SK-N-DZ (cell line): ENCODE results near the gene PET117.
"Not testable (repeated sequence)": the region's sequence is repeated elsewhere in the genome, so short reads cannot be mapped to it uniquely, and the experiment has no call there.

Source experiments
- DNase-seq: peaks from one replicate; pipeline ENCODE4 v3.0.0-alpha.2; 2015; ENCODE audit warnings: low spot score
- small RNA-seq, 2 experiments: library from RNA; depleted of rRNA; stranded (forward); fragments of <200 nt; gene quantifications; one replicate each; pipeline ENCODE3, GENCODE V24; 2014

PET117 gene

DNA sequence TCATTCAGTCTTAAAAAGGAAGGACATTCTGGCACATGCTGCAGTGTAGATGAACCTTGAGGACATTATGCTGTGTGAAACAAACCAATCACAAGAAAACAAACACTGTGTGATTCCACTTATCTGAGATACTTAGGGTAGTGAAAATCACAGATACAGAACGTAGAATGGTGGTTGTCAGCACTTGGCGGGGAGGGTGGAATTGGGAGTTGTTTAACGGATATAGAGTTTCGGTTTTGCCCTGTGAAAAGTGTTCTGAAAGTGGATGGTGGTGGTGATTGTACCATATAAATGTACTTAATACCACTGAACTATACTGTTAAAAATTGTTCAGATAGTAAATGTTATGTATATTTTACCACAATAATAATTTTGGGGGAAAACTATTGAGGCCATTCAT, 18.4 kb downstream of the PET117 start:
- no peak for DNase-seq

DNA sequence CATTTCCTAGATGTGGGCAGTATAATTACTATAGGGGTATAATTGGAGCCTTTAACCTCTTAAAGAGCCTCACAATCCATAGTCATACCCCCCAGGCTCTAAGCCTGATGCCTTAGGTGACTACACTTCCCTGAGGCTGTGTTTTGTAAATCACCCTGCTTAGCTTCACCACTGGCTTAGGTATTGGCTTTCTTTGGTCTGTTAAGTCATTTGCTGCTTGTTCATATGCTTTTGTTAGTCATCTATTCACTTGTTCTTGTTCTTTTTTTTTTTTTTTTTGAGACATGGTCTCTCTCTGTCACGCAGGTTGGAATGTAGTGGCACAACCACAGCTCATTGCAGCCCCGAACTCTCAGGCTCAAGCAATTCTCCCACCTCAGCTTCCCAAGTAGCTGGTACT, 26.7 kb downstream of the PET117 start:
- DNase-seq: no peak

DNA sequence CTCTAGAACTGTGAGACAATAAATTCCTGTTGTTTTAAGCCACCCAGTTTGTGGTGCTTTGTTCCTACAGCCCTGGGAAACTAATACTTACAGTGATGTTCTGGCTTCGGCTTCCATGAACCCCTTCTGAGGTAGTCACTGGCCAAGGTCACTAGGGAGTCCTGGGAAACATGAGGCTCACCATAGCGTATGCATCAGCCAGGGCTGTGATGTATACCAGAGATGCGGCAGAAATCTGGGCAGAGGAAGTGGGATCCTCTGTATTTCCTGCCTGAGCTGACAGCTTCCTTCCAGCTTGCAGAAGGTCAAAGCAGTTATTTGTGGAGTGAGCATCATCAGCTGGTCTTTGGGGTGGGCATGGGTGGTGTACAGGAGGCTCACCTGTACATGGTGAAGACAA, 27.9 kb downstream of the PET117 start:
- no peak for DNase-seq

DNA sequence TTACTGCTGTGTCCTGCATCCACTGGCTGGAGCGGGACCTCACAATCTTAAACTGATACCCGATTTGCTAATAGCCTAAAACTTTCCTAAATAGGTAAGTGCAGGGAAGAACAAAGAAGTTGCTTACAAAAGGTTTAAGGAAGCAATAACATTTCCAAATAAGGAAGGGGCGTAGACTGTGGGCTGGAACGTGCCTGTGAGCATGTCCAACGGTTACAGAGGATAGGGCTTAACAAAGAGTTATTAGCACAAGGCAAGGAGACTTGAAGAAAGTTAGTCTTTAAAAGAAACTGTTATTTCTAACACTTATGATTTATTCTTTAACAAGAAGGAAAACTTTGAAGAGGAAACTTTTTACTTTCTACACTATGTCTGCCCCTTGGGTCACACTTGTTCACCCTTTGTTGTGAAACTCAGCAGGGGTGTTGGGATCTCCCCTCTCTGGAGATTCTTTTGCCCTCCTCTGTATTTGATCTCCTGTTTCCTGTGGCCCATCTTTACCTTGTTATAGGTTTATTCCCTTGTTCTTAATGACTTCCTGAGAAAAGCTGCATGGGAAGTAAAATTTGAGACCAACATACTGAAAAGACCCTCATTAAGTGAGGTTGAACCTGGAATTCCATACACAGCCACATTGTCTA, 28.7 kb downstream of the PET117 start:
- DNase-seq: no peak

DNA sequence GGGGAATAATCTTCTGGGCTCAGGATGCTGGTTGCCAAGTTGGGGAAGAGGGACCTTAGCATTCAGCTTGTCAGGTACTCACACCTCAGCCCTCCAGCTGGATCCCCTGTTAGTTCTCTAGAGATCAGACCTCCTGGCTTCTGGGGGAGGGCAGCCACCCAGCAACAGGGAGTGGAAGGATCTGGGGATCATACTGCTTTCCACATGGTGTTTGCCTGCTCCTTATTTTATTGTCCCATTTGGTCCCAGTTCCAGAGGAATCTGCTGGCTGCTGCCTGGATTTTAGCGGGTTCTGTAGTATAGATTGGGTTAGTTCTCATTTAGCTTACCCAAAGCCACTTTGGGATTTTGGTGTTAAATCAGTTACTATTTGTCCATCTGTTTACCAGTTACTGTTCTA, 29.3 kb downstream of the PET117 start:
- no peak for DNase-seq

DNA sequence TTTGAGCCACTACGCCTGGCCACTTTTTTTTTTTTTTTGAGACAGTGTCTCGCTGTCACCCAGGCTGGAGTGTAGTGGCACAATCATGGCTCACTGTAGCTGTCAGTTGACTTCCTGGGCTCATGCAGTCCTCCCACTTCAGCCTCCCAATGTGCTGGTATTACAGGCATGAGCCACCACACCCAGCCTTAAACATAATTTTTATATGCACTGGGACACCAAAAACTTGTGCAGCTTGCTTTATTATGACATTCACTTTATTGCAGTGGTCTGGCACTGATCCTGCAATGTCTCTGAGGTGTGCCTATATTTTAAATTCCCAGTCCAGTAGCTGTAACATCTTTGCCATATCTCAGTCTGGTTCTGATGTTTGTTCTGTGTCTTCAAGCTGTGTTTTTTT, 34.7 kb downstream of the PET117 start:
- no peak for DNase-seq

DNA sequence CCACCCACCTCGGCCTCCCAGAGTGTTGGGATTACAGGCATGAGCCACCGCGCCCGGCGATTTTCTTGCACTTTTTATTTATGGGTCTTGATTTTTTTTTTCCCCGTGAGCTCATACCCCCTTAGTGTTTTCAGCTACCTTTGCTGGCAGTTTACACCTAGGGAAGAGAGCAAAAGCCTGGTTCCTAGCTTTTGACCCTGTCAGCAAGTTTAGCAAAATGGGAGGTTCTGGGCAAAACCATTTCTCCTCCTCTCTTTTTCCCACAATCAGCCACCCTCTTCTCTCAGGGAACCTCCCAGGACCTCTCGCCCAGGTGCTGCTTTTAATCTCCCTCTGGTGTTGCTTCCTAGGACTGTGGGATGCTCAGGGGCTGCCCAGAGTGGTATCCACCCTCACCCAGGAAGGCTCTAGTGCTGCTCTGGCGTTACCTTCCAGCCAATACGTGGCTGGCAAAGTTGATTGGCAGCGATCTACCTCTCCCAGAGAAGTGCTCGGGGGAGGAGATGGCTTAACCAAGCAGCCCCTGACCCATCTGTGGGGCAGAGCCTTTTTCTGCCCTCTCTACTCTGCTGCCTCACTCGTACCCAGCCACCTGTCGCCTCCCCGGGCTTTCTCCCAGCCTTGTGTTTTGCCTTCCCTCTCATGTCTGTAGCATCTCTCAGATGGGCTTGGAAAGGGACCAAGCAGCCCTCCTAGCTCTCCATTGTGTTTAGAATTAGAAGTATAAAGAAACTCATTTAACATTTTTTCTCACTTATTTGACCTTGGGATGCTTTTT, 37.4 kb downstream of the PET117 start:
- no peak for DNase-seq

DNA sequence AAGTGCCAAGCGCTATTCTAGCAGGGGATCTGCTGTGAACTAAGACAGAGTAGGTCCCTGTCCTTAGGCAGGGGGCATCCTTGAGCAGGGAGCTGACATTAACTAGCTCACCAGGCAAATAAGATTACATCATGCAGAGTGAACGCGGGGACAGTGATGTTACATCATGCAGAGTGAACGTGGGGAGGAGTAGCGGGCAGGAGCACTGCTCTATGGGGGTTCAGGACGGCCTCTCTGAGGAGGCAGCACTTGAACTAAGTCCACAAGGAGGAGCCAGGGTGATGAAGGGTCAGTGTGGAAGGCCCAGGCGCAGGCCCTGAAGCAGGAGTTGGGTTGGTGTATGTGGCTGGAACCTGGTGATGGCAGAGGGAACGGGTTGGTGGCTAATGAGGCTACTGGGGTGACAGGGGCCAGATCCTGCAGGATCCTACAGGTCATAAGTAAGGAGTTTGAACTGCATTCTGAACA, 38.7 kb downstream of the PET117 start:
- no peak for DNase-seq

DNA sequence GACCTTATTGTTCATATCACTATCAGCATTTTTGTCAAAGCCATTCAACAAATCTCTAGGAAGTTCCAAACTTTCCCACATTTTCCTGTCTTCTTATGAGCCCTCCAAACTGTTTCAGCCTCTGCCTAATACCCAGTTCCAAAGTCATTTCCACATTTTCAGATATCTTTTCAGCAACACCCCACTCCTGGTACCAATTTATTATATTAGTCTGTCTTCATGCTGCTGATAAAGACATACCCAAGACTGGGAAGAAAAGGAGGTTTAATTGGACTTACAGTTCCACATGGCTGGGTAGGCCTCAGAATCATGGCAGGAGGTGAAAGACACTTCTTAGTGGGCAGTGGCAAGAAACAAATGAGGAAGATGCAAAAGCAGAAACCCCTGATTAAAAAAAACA, 42.7 kb downstream of the PET117 start:
- DNase-seq: not testable (repeated sequence)

DNA sequence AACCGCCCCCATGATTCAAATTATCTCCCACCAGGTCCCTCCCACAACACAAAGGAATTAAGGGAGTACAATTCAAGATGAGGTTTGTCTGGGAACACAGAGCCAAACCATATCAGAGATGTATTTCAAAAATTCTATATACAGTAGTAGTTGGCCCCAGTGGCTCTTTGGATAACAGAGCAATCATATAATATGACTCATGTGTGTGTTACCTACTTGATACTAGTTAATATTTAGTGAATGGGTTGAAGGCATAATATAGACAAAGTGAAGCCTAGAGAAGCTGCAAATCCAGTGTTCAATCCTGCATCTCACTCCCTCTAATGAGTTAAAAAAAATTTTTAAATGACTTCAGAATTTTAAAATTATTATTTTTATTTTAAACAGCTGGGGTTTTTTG, 43.2 kb downstream of the PET117 start:
- no peak for DNase-seq

DNA sequence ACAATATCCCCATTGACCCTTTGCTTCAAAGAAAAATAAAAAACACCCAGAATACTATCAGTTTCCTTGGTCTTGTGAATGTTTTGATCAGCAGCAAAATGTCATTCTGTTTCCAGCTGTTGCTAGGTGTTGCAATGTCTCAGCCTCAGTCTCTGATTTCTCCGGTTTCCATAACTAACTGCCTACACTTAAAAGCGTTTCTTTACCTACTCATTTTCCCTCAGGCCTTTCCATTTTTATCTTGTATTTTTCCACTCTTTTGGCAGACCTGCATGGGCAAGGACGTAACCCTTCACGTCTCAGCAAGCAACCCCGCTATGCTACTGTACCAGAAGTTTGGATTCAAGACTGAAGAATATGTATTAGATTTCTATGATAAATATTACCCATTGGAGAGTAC, 49.4 kb downstream of the PET117 start:
- DNase-seq: no peak

DNA sequence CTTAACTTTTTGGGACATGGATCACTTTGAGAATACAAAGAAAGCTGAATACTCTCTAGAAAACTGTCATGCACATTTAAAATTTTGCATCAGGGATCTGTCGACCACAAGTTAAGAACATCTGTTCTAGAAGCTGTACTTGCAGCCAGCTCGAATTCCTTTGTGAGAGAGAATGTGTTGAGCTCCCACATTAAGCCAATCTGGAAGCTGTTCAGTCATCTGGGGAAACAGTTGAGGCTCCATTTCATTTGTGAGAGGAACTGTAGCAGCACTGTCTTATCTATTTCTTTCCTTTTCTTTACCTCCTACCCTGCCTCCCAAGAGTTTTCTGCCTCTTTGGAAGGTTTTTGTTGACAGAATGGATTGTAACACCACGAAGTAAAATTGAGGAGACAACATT, 50.8 kb downstream of the PET117 start:
- no peak for DNase-seq

DNA sequence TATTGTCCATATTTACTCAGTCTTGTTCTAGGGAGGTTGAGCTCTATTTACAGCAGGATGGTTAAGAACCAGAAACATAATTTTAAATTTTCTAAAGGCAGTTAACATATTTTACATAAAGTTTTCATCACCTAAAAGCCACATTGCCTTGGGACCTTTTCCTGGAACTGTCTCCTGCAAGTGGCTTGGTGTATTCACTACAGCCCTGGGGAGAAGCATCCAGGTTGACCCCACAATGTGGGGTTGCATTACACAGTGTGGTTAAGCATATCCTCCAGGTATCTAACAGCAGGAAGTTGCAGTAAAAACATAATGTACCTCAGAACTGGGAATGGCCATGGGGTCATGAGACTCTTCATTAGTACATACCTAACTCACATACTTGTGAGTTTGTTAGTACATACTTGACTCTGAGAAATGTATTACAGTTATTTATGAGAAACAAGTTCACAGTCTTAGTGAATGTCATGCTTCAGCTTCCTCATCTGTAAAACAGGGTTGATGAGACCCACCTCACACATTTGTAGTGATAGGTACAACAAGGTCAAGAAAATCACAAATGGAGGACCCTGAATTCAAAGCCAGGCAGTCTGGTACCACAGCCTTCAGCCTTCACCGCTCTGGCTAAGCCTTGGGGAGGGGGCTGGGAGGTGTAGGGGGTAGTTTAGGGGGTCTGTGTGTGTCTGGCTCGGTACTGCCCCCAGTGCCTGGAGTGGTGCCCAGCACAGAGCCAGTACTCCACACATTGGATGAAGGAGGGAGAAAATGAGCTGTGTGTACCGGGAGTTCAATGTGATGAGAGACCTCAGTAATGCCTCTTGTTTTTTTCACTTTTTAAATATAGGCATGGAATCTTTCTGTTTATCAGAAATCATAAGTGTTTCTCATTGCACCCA, 52.9 kb downstream of the PET117 start:
- DNase-seq: no peak

DNA sequence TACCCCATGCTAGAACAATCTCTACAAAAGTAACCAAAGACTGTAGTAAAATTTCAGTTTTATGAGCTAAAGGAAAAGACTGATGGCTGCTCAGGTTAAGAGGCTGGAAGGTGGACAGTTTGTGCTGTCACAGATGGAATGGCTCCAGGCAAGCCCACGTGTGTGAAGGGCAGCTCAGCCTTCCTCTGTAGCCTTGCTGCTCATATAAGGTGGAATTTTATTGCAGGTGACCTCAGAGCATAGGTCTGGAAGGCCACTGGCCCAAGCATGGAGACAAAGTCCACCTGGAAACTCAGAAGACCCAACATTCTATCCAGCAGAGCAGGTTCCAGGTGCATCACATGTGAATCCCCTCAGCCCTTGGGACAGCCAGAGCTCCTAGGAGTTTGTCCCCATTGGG, 53.6 kb downstream of the PET117 start:
- DNase-seq: no peak

Small RNAs within 50 kb of the gene (small RNA-seq; reads per million reads assigned to genes)
- gene RF00019 (0 reads per million in 2 experiments), gene RNU7-137P (0 reads per million in 2 experiments)
